ENCODE measurements around the gene ARHGAP18.

The ARHGAP18 gene

GRCh38 chr6:129659167-129659566 is 50.8 kb downstream of the ARHGAP18 start:
- no peak for TF ChIP-seq Cebpa-rat (IDR thresholded peaks at IDR 0.05)
- H3K27ac ChIP-seq = no peak overlapping the region
- H3K36me3 ChIP-seq = peaks cover 0 to 69% (median 0%) of the 10 kb centered on the region in 11 experiments; a peak in 5 of 22 replicates

GRCh38 chr6:129657483-129657882 is 52.5 kb downstream of the ARHGAP18 start:
- TF ChIP-seq Cebpa-rat (IDR thresholded peaks at IDR 0.05) = no peak
- Histone ChIP-seq H3K9ac (no peak overlapping the region), H4K20me1 (peaks cover 0 to 100% (median 0%) of the 10 kb centered on the region in 11 experiments; a peak in 5 of 22 replicates), H3K4me2 (peak overlapping the region in 3 of 11 experiments; percentile 8 to 70 (median 70); a peak in 6 of 22 replicates), H3K27me3 (no peaks in the 10 kb centered on the region), H3K4me3 (no peak overlapping the region), H3K9me3 (replicated peaks in 1 of 11) (no peaks in the 10 kb centered on the region), H3K27ac (no peak overlapping the region), H3K4me1 (peaks cover 0 to 89% (median 0%) of the 10 kb centered on the region in 10 experiments; a peak in 6 of 20 replicates), H3K36me3 (peaks cover 0 to 68% (median 0%) of the 10 kb centered on the region in 11 experiments; a peak in 5 of 22 replicates)

More at GRCh38 chr6:129659167-129659566, 50.8 kb downstream of the ARHGAP18 start:
- no peak overlapping the region for H3K4me2 ChIP-seq
- H3K27me3 ChIP-seq = no peaks in the 10 kb centered on the region
- peaks cover 0 to 100% (median 0%) of the 10 kb centered on the region in 11 experiments; a peak in 5 of 22 replicates for H4K20me1 ChIP-seq
- no peaks in the 10 kb centered on the region for H3K9me3 ChIP-seq (replicated peaks in 1 of 11)
- H3K4me3 ChIP-seq = no peak overlapping the region
- H3K9ac ChIP-seq = no peak overlapping the region
- peaks cover 0 to 91% (median 0%) of the 10 kb centered on the region in 10 experiments; a peak in 6 of 20 replicates for H3K4me1 ChIP-seq

GRCh38 chr6:129655334-129655733 is 54.6 kb downstream of the ARHGAP18 start:
- Histone ChIP-seq H3K36me3 (peaks cover 0 to 68% (median 0%) of the 10 kb centered on the region in 11 experiments; a peak in 5 of 22 replicates), H3K9me3 (replicated peaks in 1 of 11) (no peaks in the 10 kb centered on the region), H3K4me3 (no peak overlapping the region), H3K9ac (no peak overlapping the region), H3K4me1 (peaks cover 6 to 96% (median 11%) of the 10 kb centered on the region in 10 experiments; a peak in 18 of 20 replicates), H3K27ac (no peak overlapping the region), H4K20me1 (peaks cover 0 to 98% (median 0%) of the 10 kb centered on the region in 11 experiments; a peak in 5 of 22 replicates), H3K4me2 (no peak overlapping the region; a peak in 1 of 22 replicates), H3K27me3 (no peaks in the 10 kb centered on the region)
- no peak for TF ChIP-seq Cebpa-rat (IDR thresholded peaks at IDR 0.05)

GRCh38 chr6:129653746-129654145 is 56.2 kb downstream of the ARHGAP18 start:
- no peak overlapping the region for H3K9ac ChIP-seq
- peaks cover 0 to 68% (median 0%) of the 10 kb centered on the region in 11 experiments; a peak in 5 of 22 replicates for H3K36me3 ChIP-seq
- peaks cover 0 to 96% (median 0%) of the 10 kb centered on the region in 11 experiments; a peak in 5 of 22 replicates for H4K20me1 ChIP-seq
- no peak for TF ChIP-seq Cebpa-rat (IDR thresholded peaks at IDR 0.05)
- H3K27me3 ChIP-seq = no peaks in the 10 kb centered on the region
- H3K9me3 ChIP-seq (replicated peaks in 1 of 11) = no peaks in the 10 kb centered on the region
- H3K27ac ChIP-seq = no peak overlapping the region
- H3K4me2 ChIP-seq = peak overlapping the region in 2 of 11 experiments; percentile 23 to 41; a peak in 4 of 22 replicates
- peaks cover 6 to 84% (median 11%) of the 10 kb centered on the region in 10 experiments; a peak in 18 of 20 replicates for H3K4me1 ChIP-seq
- H3K4me3 ChIP-seq = no peak overlapping the region

GRCh38 chr6:129653229-129653628 is 56.7 kb downstream of the ARHGAP18 start:
- peaks cover 0 to 96% (median 0%) of the 10 kb centered on the region in 11 experiments; a peak in 5 of 22 replicates for H4K20me1 ChIP-seq
- TF ChIP-seq Cebpa-rat (IDR thresholded peaks at IDR 0.05) = no peak
- H3K4me2 ChIP-seq = peak overlapping the region in 1 of 11 experiments; percentile 41; a peak in 3 of 22 replicates
- no peak overlapping the region for H3K4me3 ChIP-seq
- H3K9ac ChIP-seq = no peak overlapping the region
- peaks cover 0 to 73% (median 0%) of the 10 kb centered on the region in 11 experiments; a peak in 5 of 22 replicates for H3K36me3 ChIP-seq
- H3K27ac ChIP-seq = no peak overlapping the region
- H3K27me3 ChIP-seq = no peaks in the 10 kb centered on the region
- H3K4me1 ChIP-seq = peaks cover 6 to 79% (median 11%) of the 10 kb centered on the region in 10 experiments; a peak in 18 of 20 replicates
- H3K9me3 ChIP-seq (replicated peaks in 1 of 11) = no peaks in the 10 kb centered on the region

GRCh38 chr6:129651291-129651691 is 58.7 kb downstream of the ARHGAP18 start:
- peaks cover 0 to 73% (median 0%) of the 10 kb centered on the region in 11 experiments; a peak in 5 of 22 replicates for H3K36me3 ChIP-seq
- no peak for TF ChIP-seq Cebpa-rat (IDR thresholded peaks at IDR 0.05)
- peaks cover 6 to 64% (median 11%) of the 10 kb centered on the region in 10 experiments; a peak in 18 of 20 replicates for H3K4me1 ChIP-seq
- H3K4me3 ChIP-seq = no peak overlapping the region
- H3K27me3 ChIP-seq = no peaks in the 10 kb centered on the region
- no peaks in the 10 kb centered on the region for H3K9me3 ChIP-seq (replicated peaks in 1 of 11)
- peak overlapping the region in 2 of 11 experiments; percentile 13 to 16; a peak in 2 of 22 replicates for H3K27ac ChIP-seq
- peak overlapping the region in 9 of 11 experiments; percentile 10 to 68 (median 33); a peak in 14 of 22 replicates for H3K4me2 ChIP-seq
- peaks cover 0 to 93% (median 0%) of the 10 kb centered on the region in 11 experiments; a peak in 5 of 22 replicates for H4K20me1 ChIP-seq
- no peak overlapping the region for H3K9ac ChIP-seq

GRCh38 chr6:129648819-129649491 is 61.0 kb downstream of the ARHGAP18 start:
- Histone ChIP-seq H3K27me3 (no peaks in the 10 kb centered on the region), H3K9ac (no peak overlapping the region), H3K4me2 (no peak overlapping the region), H3K9me3 (replicated peaks in 1 of 11) (no peaks in the 10 kb centered on the region), H3K36me3 (peaks cover 0 to 54% (median 0%) of the 10 kb centered on the region in 11 experiments; a peak in 5 of 22 replicates), H3K4me3 (no peak overlapping the region), H4K20me1 (peaks cover 0 to 93% (median 0%) of the 10 kb centered on the region in 11 experiments; a peak in 4 of 22 replicates), H3K4me1 (peaks cover 6 to 66% (median 11%) of the 10 kb centered on the region in 10 experiments; a peak in 18 of 20 replicates), H3K27ac (no peak overlapping the region)
- TF ChIP-seq Cebpa-rat (IDR thresholded peaks at IDR 0.05) = no peak

GRCh38 chr6:129647044-129647443 is 62.9 kb downstream of the ARHGAP18 start:
- Histone ChIP-seq H3K4me2 (no peak overlapping the region), H3K27ac (no peak overlapping the region), H3K4me3 (no peak overlapping the region), H3K36me3 (peaks cover 0 to 45% (median 0%) of the 10 kb centered on the region in 11 experiments; a peak in 6 of 22 replicates), H4K20me1 (peaks cover 0 to 79% (median 0%) of the 10 kb centered on the region in 11 experiments; a peak in 4 of 22 replicates), H3K4me1 (peaks cover 6 to 63% (median 11%) of the 10 kb centered on the region in 10 experiments; a peak in 18 of 20 replicates), H3K9ac (no peak overlapping the region), H3K9me3 (replicated peaks in 1 of 11) (peaks cover 0 to 8% (median 0%) of the 10 kb centered on the region in 11 experiments; a peak in 1 of 22 replicates), H3K27me3 (no peaks in the 10 kb centered on the region)
- TF ChIP-seq Cebpa-rat (IDR thresholded peaks at IDR 0.05) = no peak

GRCh38 chr6:129646642-129647041 is 63.3 kb downstream of the ARHGAP18 start:
- Histone ChIP-seq H3K27ac (no peak overlapping the region), H3K9me3 (replicated peaks in 1 of 11) (peaks cover 0 to 8% (median 0%) of the 10 kb centered on the region in 11 experiments; a peak in 1 of 22 replicates), H3K36me3 (peaks cover 0 to 45% (median 0%) of the 10 kb centered on the region in 11 experiments; a peak in 6 of 22 replicates), H3K4me2 (no peak overlapping the region), H4K20me1 (peaks cover 0 to 75% (median 0%) of the 10 kb centered on the region in 11 experiments; a peak in 4 of 22 replicates), H3K4me3 (no peak overlapping the region), H3K27me3 (no peaks in the 10 kb centered on the region), H3K9ac (no peak overlapping the region), H3K4me1 (peaks cover 6 to 64% (median 10%) of the 10 kb centered on the region in 10 experiments; a peak in 18 of 20 replicates)
- no peak for TF ChIP-seq Cebpa-rat (IDR thresholded peaks at IDR 0.05)

All from BLaER1 treated with 17β-estradiol and CSF1 and Interleukin-3, amounts not matched to agents 10 nM and 100 nM (cell line).